Natural killer cell (primary cell): ENCODE results near the gene MISP3. TPM values are rescaled to one million over a fixed set of nuclear protein-coding genes. Genes with fewer than 3 reads are reported as not detected.

Experiments
- ATAC-seq, 3 donors: fragments of 150-1000 bp in 2 of 3; fragments of 200-7000 bp in 1 of 3; cut with Tn5 transposase; 1 replicate in 1 of 3; 2 replicates in 2 of 3; pipeline ENCODE4 v1.10.0; 2021; ENCODE audit warnings: mild to moderate bottlenecking in 2 of 3, moderate library complexity in 2 of 3
- DNase-seq, 2 donors: peaks; one replicate each; pipeline versions ENCODE4 v3.0.0 to v3.0.0-alpha.2; 2013 to 2021; ENCODE audit warnings: mixed read lengths in 1 of 2
- H3K27ac ChIP-seq: one replicate; pipeline ENCODE4 v1.5.1; 2013; ENCODE audit warnings: mild to moderate bottlenecking, low read length
- H3K27me3 ChIP-seq: one replicate; pipeline ENCODE4 v1.6.1; 2013; ENCODE audit warnings: low read length; ENCODE audit not compliant: control insufficient read depth, insufficient read depth
- H3K36me3 ChIP-seq: one replicate; pipeline ENCODE4 v1.6.1; 2013; ENCODE audit warnings: low read length; ENCODE audit not compliant: control insufficient read depth, insufficient read depth
- H3K4me1 ChIP-seq: one replicate; pipeline ENCODE4 v1.6.1; 2013; ENCODE audit warnings: low read length; ENCODE audit not compliant: control insufficient read depth, insufficient read depth
- H3K4me3 ChIP-seq: one replicate; pipeline ENCODE4 v1.5.1; 2013; ENCODE audit warnings: low read length
- H3K9me3 ChIP-seq: one replicate; pipeline ENCODE4 v1.6.1; 2013; ENCODE audit warnings: low read length; ENCODE audit not compliant: control insufficient read depth, insufficient read depth
- H3K27ac Mint-ChIP-seq, 2 donors: one replicate each; pipeline ENCODE4 v1.8.0; 2022; ENCODE audit warnings: mild to moderate bottlenecking in 2 of 2, mixed read lengths in 2 of 2, moderate library complexity in 1 of 2
- H3K27me3 Mint-ChIP-seq, 2 donors: one replicate each; pipeline ENCODE4 v1.8.0; 2022; ENCODE audit warnings: low read depth in 2 of 2, mixed read lengths in 2 of 2
- H3K36me3 Mint-ChIP-seq: one replicate; pipeline ENCODE4 v1.8.0; 2022; ENCODE audit warnings: mixed read lengths
- H3K4me1 Mint-ChIP-seq, 2 donors: one replicate each; pipeline ENCODE4 v1.8.0; 2022; ENCODE audit warnings: mixed read lengths in 2 of 2
- H3K4me3 Mint-ChIP-seq: one replicate; pipeline ENCODE4 v1.8.0; 2022; ENCODE audit warnings: mild to moderate bottlenecking, moderate library complexity, mixed read lengths
- H3K9me3 Mint-ChIP-seq, 2 donors: one replicate each; pipeline ENCODE4 v1.8.0; 2022; ENCODE audit warnings: mixed read lengths in 2 of 2
- CTCF ChIP-seq: fragments of 200-600 bp; IDR thresholded peaks from one replicate; pipeline ENCODE4 v1.8.0; 2022; ENCODE audit warnings: antibody characterized with exemption
- WGBS: methylation state at CpG from one replicate; pipeline ENCODE4 v1.1.7; 2013; ENCODE audit warnings: missing lambda C conversion rate; ENCODE audit not compliant: insufficient coverage; 5-methylcytosine and 5-hydroxymethylcytosine counted together
- intact Hi-C: fragments of 100-400 bp; cut with micrococcal nuclease; formaldehyde crosslinking; loops from one replicate; pipeline ENCODE4 v1.14.2; 2022
- total RNA-seq, 4 donors: library from RNA; stranded (reverse); fragments of 120-200 nt in 1 of 4; gene quantifications; one replicate each; pipeline versions ENCODE4 v1.2.3 to v1.2.4, GENCODE V29; 2013 to 2022

The MISP3 gene
- total RNA-seq, 3 donors from 2014 or later (not counting 1 experiment from before 2014, with no cell fraction given), result 2.4 to 4.1 (median 2.4) TPM

- Histone ChIP-seq H3K36me3 (peaks cover 43% of the 10 kb centered on the region), H3K4me3 (no peak overlapping the region), H3K27ac (no peak overlapping the region), H3K9me3 (no peaks in the 10 kb centered on the region), H3K27me3 (peaks cover 5% of the 10 kb centered on the region), H3K4me1 (peaks cover 9% of the 10 kb centered on the region)
- H3K36me3 Mint-ChIP-seq, result no peaks in the 10 kb centered on the region
- peaks cover 3 to 5% of the 10 kb centered on the region in 2 donors for H3K27me3 Mint-ChIP-seq
- H3K4me1 Mint-ChIP-seq, result peaks cover under 1 to 22% of the 10 kb centered on the region in 2 donors
- H3K9me3 Mint-ChIP-seq, result no peaks in the 10 kb centered on the region
- intact Hi-C loops, result no loop called here
- H3K4me3 Mint-ChIP-seq, result no peak overlapping the region
- no peak for ATAC-seq
- TF ChIP-seq CTCF, result no peak
- DNase-seq, result no peak
- WGBS, result 94% methylated on average over 3 of the region's 3 CpGs
- H3K27ac Mint-ChIP-seq, result peak overlapping the region in 1 of 2 donors; percentile 56
Measured at GRCh38 chr19:14053032-14053431, 19.6 kb upstream of the MISP3 start.

- no peak overlapping the region for H3K4me3 ChIP-seq
- H3K9me3 Mint-ChIP-seq, result no peaks in the 10 kb centered on the region
- peaks cover 7 to 10% of the 10 kb centered on the region in 2 donors for H3K27me3 Mint-ChIP-seq
- H3K4me1 Mint-ChIP-seq, result peaks cover 5 to 23% of the 10 kb centered on the region in 2 donors
- TF ChIP-seq CTCF, result no peak
- peak overlapping the region in 1 of 2 donors; percentile 21 for H3K27ac Mint-ChIP-seq
- H3K36me3 Mint-ChIP-seq, result no peaks in the 10 kb centered on the region
- peaks cover 9% of the 10 kb centered on the region for H3K27me3 ChIP-seq
- 90% methylated on average over 11 of the region's 11 CpGs for WGBS
- intact Hi-C loops, result no loop called here
- no peak overlapping the region for H3K4me3 Mint-ChIP-seq
- peaks cover 14% of the 10 kb centered on the region for H3K4me1 ChIP-seq
- ATAC-seq (no peak), DNase-seq (peak in 1 of 2 donors; percentile 11)
- H3K27ac ChIP-seq, result no peak overlapping the region
- no peaks in the 10 kb centered on the region for H3K9me3 ChIP-seq
- peaks cover 39% of the 10 kb centered on the region for H3K36me3 ChIP-seq
Measured at GRCh38 chr19:14053500-14053899, 19.1 kb upstream of the MISP3 start.

- Mint-ChIP-seq H3K9me3 (no peaks in the 10 kb centered on the region), H3K27me3 (peaks cover 12 to 16% of the 10 kb centered on the region in 2 donors), H3K27ac (peak overlapping the region in 1 of 2 donors; percentile 21), H3K4me3 (no peak overlapping the region), H3K36me3 (no peaks in the 10 kb centered on the region), H3K4me1 (peaks cover 9 to 26% of the 10 kb centered on the region in 2 donors)
- DNase-seq, result no peak
- Histone ChIP-seq H3K27me3 (peaks cover 15% of the 10 kb centered on the region), H3K9me3 (no peaks in the 10 kb centered on the region), H3K4me3 (no peak overlapping the region), H3K27ac (no peak overlapping the region), H3K4me1 (peaks cover 20% of the 10 kb centered on the region), H3K36me3 (peaks cover 33% of the 10 kb centered on the region)
- intact Hi-C loops, result no loop called here
- no peak for TF ChIP-seq CTCF
- WGBS, result 80% methylated on average over 6 of the region's 6 CpGs
- ATAC-seq, result no peak
Measured at GRCh38 chr19:14054099-14054498, 18.5 kb upstream of the MISP3 start.

- no peak for TF ChIP-seq CTCF
- ATAC-seq (peak in 1 of 3 donors; percentile 11), DNase-seq (no peak)
- Histone ChIP-seq H3K36me3 (peaks cover 30% of the 10 kb centered on the region), H3K4me3 (no peak overlapping the region), H3K27me3 (peaks cover 18% of the 10 kb centered on the region), H3K27ac (no peak overlapping the region), H3K4me1 (peaks cover 21% of the 10 kb centered on the region), H3K9me3 (no peaks in the 10 kb centered on the region)
- peaks cover 17 to 21% of the 10 kb centered on the region in 2 donors for H3K27me3 Mint-ChIP-seq
- no peak overlapping the region for H3K4me3 Mint-ChIP-seq
- peak overlapping the region in 1 of 2 donors; percentile 21 for H3K27ac Mint-ChIP-seq
- H3K9me3 Mint-ChIP-seq, result no peaks in the 10 kb centered on the region
- no peaks in the 10 kb centered on the region for H3K36me3 Mint-ChIP-seq
- intact Hi-C loops, result no loop called here
- 32% methylated on average over 9 of the region's 11 CpGs for WGBS
- peaks cover 9 to 26% of the 10 kb centered on the region in 2 donors for H3K4me1 Mint-ChIP-seq
Measured at GRCh38 chr19:14054721-14055120, 17.9 kb upstream of the MISP3 start.
